ENCODE measurements around the gene TMEM62. TPM values are rescaled to one million over a fixed set of nuclear protein-coding genes. Genes with fewer than 3 reads are reported as not detected.

The TMEM62 gene
- total RNA-seq, 1 donor from 2014 or later: 15.3 TPM

GRCh38 chr15:43198992-43199391, 65.6 kb downstream of the TMEM62 start:
- DNase-seq (ENCODE audit: low read depth, low spot score): no peak
- H3K4me1 Mint-ChIP-seq: peaks cover under 1% of the 10 kb centered on the region
- no peaks in the 10 kb centered on the region for H3K27me3 Mint-ChIP-seq (ENCODE audit: low read depth)
- H3K36me3 Mint-ChIP-seq (ENCODE audit: low read depth): peaks cover 21% of the 10 kb centered on the region
- no peak for TF ChIP-seq CTCF (conservative IDR thresholded peaks at IDR 0.05)
- H3K9me3 Mint-ChIP-seq: peaks cover 5% of the 10 kb centered on the region
- no peak overlapping the region for H3K27ac Mint-ChIP-seq (ENCODE audit: unreplicated experiment)
- no peak overlapping the region for H3K4me3 Mint-ChIP-seq

- H3K4me3 Mint-ChIP-seq: no peak overlapping the region
- TF ChIP-seq CTCF (conservative IDR thresholded peaks at IDR 0.05): no peak
- H3K27me3 Mint-ChIP-seq (ENCODE audit: low read depth): no peaks in the 10 kb centered on the region
- no peak overlapping the region for H3K27ac Mint-ChIP-seq (ENCODE audit: unreplicated experiment)
- peaks cover 5% of the 10 kb centered on the region for H3K9me3 Mint-ChIP-seq
- peaks cover 6% of the 10 kb centered on the region for H3K4me1 Mint-ChIP-seq
- peaks cover 18% of the 10 kb centered on the region for H3K36me3 Mint-ChIP-seq (ENCODE audit: low read depth)
- DNase-seq (ENCODE audit: low read depth, low spot score): no peak
These were observed 66.6 kb downstream of the TMEM62 start for GRCh38 chr15:43199945-43200488.

GRCh38 chr15:43204016-43204901, 70.9 kb downstream of the TMEM62 start:
- Mint-ChIP-seq H3K4me3 (no peak overlapping the region), H3K9me3 (peaks cover 5% of the 10 kb centered on the region), H3K27me3 (ENCODE audit: low read depth) (peaks cover 14% of the 10 kb centered on the region), H3K4me1 (peaks cover 6% of the 10 kb centered on the region), H3K27ac (ENCODE audit: unreplicated experiment) (no peak overlapping the region), H3K36me3 (ENCODE audit: low read depth) (peaks cover 2% of the 10 kb centered on the region)
- peak; percentile 62 for TF ChIP-seq CTCF (conservative IDR thresholded peaks at IDR 0.05)
- DNase-seq (ENCODE audit: low read depth, low spot score): peak; percentile 41

GRCh38 chr15:43206054-43206453, 72.7 kb downstream of the TMEM62 start:
- DNase-seq (ENCODE audit: low read depth, low spot score): no peak
- Mint-ChIP-seq H3K27ac (ENCODE audit: unreplicated experiment) (no peak overlapping the region), H3K36me3 (ENCODE audit: low read depth) (no peaks in the 10 kb centered on the region), H3K27me3 (ENCODE audit: low read depth) (peaks cover 23% of the 10 kb centered on the region), H3K9me3 (no peaks in the 10 kb centered on the region), H3K4me1 (peaks cover 6% of the 10 kb centered on the region), H3K4me3 (no peak overlapping the region)
- no peak for TF ChIP-seq CTCF (conservative IDR thresholded peaks at IDR 0.05)

GRCh38 chr15:43207024-43207423, 73.6 kb downstream of the TMEM62 start:
- Mint-ChIP-seq H3K9me3 (no peaks in the 10 kb centered on the region), H3K4me3 (no peak overlapping the region), H3K27me3 (ENCODE audit: low read depth) (peaks cover 23% of the 10 kb centered on the region), H3K36me3 (ENCODE audit: low read depth) (no peaks in the 10 kb centered on the region), H3K27ac (ENCODE audit: unreplicated experiment) (no peak overlapping the region), H3K4me1 (peaks cover 6% of the 10 kb centered on the region)
- DNase-seq (ENCODE audit: low read depth, low spot score): no peak
- no peak for TF ChIP-seq CTCF (conservative IDR thresholded peaks at IDR 0.05)

All from neural crest cell (in vitro differentiated cells).